Measurements from ENCODE around the gene SNX13.

DNA sequence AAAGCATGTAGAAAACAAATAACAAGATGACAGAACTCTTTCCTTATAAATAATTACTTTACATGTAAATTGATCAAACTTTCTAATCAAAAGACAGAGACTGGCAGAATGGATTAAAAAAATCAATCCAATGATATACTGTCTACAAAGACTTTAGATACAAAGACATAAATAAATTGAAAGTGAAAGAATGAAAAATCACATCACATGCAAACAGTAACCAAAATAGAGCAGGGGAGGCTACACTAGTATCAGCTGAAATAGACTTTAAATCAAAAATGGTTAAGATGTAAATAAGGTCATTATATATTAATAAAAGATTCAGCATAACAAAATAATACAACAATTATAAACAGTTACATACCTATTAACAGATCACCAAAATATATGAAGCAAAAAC lies 97.3 kb downstream of the SNX13 start:
- TF ChIP-seq, protein P1, sequence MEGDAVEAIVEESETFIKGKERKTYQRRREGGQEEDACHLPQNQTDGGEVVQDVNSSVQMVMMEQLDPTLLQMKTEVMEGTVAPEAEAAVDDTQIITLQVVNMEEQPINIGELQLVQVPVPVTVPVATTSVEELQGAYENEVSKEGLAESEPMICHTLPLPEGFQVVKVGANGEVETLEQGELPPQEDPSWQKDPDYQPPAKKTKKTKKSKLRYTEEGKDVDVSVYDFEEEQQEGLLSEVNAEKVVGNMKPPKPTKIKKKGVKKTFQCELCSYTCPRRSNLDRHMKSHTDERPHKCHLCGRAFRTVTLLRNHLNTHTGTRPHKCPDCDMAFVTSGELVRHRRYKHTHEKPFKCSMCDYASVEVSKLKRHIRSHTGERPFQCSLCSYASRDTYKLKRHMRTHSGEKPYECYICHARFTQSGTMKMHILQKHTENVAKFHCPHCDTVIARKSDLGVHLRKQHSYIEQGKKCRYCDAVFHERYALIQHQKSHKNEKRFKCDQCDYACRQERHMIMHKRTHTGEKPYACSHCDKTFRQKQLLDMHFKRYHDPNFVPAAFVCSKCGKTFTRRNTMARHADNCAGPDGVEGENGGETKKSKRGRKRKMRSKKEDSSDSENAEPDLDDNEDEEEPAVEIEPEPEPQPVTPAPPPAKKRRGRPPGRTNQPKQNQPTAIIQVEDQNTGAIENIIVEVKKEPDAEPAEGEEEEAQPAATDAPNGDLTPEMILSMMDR (IDR thresholded peaks at IDR 0.05; ENCODE audit: low read length): no peak
- TF ChIP-seq EZH2 (IDR thresholded peaks at IDR 0.05; ENCODE audit: borderline replicate concordance, low read length): no peak

All from OCI-LY1 (cell line).